NCI-H2171 treated with DMSO at 0.1 percent for 48 hours (cell line): ENCODE results near the gene EYA2.

Experiments
- DNase-seq: peaks from one replicate; lab custom pipeline; 2025; lab: John Stamatoyannopoulos, UW

EYA2 gene

DNA sequence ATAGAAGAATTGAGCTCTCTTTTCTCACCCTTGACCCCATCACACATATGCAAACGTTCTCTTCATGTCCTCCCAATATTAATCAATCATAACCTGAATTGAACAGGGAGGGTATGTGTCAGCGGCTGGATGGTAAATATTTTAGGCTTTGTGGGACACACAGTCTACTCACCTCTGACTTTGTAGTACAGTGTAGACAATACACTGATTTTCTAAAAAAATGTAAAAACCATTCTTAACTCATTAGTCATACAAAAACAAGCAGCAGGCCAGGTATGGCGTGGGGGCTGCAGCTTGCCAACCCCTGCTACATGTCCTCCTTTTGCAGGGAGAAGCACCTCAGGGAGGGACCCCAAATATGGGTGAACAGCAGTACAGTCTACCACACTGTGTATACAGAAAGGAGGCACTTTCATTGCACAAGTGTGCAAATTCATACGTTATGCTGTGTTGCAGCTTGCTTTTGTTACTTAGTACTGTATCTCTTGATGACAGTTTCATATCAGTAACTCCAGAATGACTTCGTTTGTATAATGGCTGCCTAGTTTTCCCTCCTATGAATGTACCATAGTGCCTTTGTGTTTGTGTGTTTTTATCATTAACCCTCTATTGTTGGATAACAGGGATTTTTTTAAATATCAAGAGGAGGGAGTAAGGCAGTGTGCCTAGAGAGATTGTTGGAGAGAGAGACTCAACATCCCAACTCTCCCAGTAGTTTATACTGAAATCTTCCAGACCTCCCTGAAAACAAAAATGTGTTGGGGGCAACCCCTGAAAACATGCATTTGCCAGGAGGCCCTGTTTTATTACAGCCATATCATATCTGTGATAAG is 247.5 kb downstream of the EYA2 start:
- no peak for DNase-seq

DNA sequence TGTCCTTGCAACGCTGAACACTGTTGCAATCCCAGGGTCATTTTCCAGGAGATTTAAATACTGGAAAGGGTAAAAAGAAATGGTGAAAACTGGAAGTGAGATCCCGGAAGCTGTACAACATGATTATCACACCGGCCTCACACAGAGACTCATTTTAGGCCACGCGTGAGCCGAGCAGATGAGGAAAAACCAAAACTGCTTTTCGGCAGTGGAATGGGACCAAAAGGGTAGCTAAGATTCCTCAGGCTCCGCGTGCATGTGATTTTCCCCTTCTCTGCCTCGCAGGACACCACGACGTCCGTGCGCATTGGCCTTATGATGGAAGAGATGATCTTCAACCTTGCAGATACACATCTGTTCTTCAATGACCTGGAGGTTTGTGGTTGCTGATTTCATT is 248.1 kb downstream of the EYA2 start:
- no peak for DNase-seq

DNA sequence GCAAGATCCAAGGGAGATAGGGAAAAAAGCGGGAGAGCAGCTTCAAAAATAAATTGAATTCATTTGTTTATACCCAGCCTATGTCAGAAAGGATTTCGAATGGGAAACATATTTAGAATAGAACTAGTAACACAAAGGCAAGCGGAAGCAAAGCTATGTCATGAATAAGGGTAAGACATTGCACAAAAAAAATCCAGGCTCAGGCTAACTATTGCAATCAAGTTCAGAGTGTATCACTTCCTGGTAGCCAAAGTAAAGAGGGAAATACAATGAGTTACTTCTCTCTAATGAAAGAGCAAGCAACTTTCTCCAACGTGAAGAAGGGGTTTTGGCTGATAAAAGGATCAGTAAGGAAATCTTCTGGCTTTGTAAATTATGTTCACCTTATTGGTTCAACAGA is 249.0 kb downstream of the EYA2 start:
- DNase-seq = no peak

DNA sequence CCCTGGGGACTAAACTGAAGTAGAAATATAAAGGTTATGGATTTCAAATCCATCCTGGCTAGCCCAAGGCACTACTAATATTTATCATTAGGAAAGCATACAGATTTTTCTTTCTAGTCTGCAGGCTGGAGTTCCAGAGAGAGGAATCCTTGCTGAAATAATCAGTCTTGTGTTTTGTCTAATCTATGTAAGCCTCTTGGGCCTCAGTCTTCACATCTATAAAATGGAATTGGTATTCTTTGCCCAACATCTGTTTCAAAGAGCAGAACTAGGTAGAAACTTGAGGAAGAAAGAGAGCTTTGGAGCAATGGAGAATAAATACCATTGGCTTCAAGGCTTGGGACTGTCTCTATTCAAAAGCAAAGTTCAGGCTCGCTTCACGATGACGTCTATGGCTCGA is 249.8 kb downstream of the EYA2 start:
- no peak for DNase-seq

DNA sequence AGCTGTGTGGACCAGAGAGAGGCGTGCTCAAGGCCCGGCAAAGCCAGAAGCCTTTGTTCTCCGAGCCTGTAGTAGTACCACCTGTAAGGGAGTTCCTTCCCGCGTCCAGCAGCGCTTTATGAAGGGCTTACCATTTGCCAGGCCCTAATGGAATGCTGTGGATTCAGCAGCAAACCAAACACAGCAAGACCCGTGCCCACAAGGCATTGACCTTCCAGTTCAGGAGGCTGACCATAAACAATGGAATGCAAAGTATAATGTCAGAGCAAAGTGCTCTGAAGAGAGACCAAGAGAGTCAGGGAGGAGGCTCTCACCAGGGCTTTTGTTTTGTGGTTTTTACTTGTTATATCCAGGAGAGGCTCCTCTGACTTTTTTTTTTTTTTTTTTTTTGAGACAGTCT is 252.0 kb downstream of the EYA2 start:
- DNase-seq = no peak

DNA sequence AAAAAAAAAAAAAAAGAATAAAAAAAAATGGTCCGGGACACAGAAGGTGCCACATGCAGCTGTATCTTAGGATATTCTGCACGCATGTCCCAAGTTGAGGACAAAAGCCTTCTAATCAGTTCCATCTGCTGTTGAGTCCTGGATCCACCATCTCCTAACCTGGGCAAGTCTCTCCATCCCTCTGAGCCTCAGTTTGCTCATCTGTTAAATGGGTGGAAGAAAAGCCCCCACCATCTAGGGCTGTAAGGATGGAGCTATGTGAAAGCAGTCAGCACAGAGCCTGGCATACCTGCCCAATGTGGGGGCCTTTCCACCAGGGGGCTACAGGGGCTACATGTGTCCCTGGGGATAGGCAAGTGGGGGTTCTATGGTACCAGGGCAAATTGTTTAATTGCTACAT is 253.4 kb downstream of the EYA2 start:
- no peak for DNase-seq

DNA sequence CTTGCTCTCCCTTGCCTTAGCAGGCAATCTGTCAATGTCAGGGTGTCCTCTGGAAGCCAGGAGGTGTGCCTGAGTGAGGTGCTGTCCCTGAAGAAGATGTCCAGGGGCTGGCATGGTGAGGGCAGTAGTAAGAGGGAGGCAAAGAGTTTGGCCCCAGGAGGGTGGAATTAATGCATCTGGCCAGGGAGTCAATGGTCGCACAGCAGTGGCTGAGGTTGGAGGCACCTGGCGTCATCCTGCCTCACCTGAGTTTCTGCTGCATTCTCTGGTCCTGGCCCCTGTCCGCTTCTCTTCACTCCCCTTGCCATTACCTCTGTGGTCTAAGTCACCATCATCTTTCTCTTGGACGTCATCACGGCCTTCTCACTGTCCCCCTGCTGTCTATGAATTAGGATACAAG is 255.3 kb downstream of the EYA2 start:
- no peak for DNase-seq

DNA sequence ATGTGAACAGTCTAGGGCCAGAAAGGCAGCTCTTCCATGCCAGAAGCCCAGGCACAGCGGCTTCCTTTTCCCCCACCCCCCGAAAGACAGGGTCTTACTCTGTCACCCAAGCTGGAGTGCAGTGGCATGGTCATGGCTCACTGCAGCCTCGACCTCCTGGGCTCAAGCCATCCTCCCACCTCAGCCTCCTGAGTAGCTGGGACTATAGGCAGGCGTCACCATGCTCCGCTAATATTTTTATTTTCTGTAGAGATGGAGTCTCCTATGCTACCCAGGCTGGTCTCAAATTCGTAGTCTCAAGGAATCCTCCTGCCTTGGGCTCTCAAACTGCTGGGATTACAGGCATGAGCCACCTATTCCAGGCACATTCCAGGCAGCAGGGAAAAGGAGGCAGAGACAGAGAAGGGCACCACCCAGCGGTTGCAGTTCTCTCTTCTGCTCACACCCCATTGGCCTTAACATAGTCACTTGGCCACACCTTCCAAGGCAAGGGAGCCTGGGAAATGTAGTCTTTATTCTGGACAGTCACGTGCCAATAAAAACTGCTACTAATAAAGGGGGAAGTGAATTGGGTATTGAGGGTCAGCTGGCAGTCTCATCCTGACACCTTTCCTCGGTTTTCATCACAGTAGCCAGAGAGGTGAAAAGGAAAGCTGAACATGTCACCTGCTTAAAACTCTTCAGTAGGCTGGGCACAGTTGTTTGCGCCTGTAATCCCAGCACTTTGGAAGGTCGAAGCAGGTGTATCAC is 255.9 kb downstream of the EYA2 start:
- DNase-seq = peak; percentile 77

DNA sequence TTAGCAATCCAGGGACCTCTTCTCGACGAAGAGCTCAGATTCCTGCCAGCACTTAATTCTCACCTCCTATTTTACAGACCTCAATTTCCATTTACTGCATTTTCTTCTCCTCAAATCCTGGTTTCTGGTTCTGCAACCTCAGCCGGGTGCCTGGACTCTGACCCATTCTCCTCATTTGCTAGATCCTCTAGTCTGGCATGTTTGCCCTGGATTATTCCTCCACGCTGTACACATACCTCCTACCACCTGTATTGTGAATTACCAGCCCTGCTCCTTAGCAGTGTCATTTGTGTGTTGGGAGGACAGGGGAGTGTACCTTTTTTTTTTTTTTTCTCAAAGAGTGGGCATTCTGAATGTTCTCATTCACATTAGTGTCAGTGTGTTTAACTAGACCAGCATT is 257.4 kb downstream of the EYA2 start:
- DNase-seq = no peak

DNA sequence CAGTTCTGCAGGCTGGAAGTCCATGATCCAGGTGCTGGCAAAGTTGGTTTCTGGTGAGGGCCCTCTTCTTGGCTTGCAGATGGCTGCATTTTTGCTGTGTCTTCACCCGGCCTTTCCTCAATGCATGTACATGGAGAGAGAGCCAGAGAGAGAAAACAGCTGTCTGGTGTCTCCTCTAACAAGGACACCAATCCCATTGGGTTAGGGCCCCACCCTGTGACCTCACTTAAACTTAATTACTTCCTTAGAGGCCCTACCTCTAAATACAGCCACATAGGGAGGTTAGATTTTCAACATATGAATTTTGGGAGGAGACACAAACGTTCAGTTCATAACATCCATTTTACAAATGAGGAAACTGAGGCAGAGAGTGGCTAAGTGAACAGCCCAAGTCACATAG is 259.4 kb downstream of the EYA2 start:
- DNase-seq = no peak

DNA sequence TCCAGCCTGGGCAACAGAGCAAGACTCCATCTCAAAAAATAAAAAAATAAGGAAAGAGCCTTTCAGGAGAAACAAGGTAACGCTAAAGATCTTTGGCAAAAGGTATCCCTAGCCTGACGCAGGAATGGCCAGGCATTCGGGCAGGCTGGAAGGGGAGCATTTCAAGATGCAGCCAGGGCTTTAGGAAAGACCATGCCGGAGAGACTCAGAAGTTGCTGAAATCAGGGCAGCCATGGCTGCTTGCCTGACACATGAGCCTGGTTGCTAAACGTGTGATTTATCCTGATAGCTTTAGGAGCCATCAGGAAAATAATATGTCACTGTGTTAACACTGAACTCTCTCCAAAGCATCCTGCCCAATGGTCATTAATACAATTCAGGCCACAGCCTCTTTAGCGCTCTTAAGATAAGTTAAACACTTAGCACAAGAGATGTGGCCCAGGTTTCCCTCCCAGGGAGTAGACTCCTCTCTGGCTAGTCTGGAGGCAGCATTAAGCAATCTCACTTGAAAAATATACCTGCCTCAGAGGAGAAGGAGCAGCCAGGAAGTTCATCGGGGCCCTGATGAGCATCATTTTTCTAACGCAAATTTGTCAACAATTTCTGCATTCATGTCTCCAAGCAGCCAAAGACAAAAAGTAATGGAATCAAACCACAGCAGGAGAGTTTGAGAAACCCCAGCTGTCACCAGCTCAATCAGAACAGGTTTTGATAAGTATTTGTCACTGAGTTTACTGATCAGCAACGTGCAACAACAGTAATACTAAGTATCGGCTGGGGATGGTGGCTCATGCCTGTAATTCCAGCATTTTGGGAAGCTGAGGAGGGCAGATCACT is 261.9 kb downstream of the EYA2 start:
- DNase-seq = no peak

DNA sequence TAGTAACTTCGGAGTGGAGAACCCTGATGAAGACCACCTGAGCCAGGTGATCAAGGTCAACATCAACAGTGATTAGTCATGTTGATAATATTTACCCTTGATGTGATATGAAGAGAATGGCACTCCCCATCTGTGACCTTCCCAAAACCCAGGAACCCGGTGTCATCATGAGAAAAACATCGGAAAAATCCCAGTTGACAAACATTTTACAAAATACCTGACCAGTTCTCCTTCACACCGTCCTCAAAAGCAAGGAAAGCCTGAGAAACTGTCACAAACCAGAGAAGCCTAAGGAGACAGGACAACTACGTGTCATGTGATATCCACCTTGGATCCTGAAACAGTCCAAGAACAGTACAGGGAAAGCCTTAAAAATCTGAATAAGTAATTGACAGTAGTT is 264.5 kb downstream of the EYA2 start:
- no peak for DNase-seq

DNA sequence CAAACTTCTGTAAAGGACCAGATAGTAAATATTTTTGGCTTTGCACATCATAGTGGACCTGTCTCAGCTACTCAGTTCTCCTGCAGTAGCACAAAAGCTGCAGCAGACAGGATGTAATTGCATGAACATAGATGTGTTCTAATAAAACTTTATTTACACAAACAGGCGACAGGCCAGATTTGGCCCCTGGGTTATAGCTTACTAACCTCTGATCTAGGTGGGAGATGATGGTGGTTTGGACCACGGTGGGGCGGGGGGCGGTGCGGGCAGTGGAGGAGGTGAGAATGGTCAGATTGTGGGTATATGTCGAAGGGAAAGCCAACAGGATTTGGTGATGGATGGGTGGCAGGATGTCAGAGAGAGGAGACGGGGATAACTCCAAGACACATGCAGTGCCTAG is 265.6 kb downstream of the EYA2 start:
- no peak for DNase-seq

DNA sequence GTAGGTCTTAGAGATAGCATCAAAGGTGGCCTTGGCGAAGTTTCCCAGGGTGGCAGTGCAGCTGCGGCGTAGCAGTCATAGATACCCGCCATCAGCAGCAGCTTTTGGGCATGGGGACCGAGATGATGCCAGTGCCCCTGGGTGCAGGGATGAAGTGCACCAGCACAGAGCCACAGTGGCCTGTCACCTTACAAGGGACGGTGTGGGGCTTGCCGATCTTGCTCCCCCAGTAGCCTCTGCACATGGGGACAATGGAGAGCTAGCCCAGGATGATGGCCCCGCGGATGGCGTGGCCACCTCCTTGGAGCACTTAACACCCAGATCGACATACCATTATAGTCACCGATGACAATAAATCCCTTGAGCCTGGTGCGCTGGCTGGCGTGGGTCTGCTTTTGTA is 266.3 kb downstream of the EYA2 start:
- DNase-seq = no peak

DNA sequence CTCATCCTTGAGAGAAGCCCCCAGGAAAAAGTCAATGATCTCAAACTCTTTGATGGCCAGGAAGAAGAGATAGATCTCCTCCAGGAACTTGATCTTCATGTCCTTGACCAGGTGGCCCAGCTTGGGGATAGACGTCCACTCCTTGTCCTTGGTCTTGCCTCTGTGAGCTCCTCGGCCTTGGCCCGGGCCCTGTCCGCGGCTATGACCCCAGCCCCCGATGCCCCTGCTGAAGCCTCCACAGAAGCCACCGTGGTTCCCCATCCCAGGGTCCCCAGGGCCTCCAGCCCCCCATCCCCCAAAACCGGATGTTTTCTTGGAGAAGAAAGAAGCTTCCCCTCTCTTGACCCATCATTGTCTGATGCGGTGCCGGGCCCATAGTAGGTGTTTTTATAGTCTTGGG is 266.8 kb downstream of the EYA2 start:
- DNase-seq = no peak

DNA sequence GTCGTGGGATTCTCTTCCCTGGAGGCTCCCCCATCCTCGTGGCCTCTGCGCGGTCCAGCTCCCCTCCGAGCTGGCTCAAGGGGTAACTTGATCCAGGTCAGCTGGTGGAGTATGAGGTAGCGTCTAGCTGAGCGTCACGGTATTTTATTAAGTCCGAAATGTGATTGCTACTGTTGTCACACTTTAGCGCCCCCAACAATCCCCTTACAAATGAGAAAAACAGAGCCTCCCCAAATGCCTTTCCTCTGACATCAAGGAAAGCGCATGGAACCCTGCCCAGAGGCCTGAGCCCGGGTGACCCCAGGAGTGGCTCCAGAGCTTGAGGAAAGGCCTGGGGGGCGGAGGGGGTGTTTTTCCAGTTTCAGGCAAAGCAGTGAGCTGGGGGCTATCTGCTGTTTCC is 269.5 kb downstream of the EYA2 start:
- DNase-seq = no peak

DNA sequence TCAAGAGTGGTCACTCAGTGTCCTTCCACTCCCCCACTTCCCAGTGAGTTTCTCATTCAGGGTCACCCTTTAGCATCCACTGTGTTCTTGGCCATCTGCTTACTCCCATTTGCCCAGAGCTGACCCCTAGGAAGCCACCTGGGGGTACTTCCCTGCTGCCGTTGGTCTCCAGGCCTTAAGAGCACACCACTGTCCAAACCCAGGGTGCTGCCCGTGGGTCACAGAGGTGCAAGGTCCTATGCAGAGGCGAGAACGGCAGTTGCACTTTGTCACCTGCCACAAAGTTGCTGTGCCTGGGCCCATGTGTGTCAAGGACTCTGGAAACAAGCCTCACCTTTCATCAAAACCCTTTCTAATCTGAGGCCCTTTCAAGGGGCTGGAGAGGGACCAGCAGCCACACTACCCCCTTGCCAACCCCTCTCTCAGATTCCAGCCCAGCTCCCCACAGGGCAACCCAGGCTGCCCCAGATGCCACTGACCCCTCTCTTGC is 270.8 kb downstream of the EYA2 start:
- no peak for DNase-seq

DNA sequence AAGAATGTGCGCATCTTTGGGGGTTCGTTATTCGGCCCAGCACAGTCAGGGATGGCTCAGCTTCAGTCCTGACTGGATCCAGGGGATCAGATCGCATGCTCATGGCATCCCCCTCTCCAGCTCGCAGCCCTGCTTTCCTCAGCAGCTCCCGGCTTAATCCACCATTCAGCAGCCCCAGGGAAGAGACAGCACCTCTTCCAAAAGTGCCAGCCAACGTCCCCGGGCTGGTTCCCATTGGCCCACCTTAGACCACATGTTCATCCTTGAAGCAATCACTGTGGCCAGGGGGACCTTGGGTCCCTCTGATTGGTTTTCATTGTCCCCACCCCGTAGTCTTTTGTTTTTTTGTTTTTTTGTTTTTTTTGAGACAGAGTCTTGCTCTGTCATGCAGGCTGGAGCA is 273.2 kb downstream of the EYA2 start:
- no peak for DNase-seq

DNA sequence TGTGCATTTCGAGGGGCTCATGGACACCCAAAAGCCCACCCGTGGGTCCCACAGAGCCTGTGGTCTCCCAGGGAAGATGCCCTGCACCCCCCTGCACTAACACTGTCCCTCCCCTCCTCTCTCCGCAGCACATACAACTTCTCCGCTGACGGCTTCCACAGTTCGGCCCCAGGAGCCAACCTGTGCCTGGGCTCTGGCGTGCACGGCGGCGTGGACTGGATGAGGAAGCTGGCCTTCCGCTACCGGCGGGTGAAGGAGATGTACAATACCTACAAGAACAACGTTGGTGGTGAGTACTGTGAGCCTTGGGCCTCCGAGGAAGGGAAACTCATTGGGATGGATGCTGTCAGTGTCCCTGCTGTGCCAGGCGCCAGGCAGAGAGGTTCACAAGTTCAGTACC is 277.9 kb downstream of the EYA2 start:
- no peak for DNase-seq

DNA sequence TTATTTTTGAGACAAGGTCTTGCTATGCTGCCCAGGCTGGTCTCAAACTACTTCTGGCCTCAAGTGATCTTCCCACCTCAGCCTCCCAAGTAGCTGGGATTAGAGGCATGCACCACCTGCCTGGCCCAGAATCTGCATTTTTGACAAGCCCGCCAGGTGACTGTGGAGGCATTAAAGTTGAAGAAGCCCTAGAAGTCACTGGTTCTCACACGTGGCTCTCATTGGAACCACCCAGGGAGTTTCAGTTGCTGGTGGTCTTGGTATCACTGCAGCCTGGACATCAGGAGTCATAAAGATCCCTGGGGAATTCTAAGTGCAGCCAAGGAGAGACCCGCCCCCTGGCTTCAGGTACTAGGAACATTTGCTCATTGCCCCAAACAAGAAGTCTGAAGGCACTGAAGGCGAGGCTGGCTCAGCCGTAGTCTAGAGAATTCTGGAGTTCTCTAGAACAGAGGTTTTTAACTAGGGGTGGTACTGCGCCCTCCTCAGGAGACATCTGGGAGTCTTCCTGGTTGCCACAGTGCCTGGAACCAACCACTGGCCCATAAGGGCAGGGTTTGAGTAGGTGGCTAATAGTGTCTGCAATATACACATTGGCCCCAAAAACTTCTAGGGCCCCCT is 279.1 kb downstream of the EYA2 start:
- no peak for DNase-seq

DNA sequence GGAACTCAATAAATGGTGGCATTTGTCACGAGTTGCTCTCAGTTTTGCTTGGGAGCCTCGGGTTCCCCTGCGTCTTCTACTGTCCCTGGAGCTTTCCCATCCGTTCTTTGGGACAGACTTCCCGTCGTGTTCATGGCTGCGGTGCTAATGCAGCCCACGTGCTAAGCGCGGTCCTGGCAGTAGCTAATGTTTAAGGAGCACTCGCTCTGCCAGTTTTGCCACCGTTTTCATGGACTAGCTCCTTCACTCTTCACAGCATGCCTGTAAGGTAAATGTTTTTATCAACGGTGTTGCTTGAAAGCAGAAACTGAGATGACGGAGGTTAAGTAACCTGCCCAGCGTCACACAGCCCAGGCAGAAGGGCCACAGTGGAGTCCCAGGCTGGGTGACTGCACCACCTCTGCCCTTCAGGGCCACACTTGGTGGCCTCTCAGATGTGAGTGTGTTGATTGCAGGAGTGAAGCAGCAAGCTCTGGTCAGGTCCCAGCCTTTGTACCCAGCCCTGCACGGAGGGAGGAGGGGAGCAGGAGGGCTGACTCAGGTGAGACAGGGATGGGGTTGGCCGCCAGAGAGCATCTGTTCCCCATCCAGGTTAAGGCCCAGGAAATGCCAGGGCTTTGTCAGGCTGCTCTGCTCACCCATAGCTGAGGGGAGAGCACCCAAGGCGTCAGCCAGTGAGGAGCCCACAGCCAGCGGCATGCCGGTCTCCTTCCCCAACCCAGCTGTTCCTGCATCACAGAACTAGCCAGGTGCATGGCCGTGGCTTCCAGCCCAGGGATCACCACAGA is 280.0 kb downstream of the EYA2 start:
- DNase-seq = no peak
